Liver (tissue), 9 donors: ENCODE measurements around the gene PHF23. TPM values are rescaled to one million over a fixed set of nuclear protein-coding genes. Genes with fewer than 3 reads are reported as not detected.

Experiments used
- DNase-seq: peaks from one replicate; pipeline ENCODE4 v3.0.0-alpha.2; 2017; ENCODE audit warnings: low spot score
- H3K27ac ChIP-seq, 2 donors: one replicate each; pipeline ENCODE4 v1.7.0; 2013; ENCODE audit warnings: inconsistent platforms in 2 of 2, low read length in 2 of 2, control low read depth in 1 of 2, low read depth in 1 of 2, mild to moderate bottlenecking in 1 of 2
- H3K27me3 ChIP-seq, 4 donors: one replicate each; pipeline versions ENCODE4 v1.6.1 to v1.7.0; 2013; ENCODE audit warnings: low read length in 3 of 4, inconsistent platforms in 1 of 4, mild to moderate bottlenecking in 1 of 4, moderate library complexity in 1 of 4; ENCODE audit not compliant: control insufficient read depth in 4 of 4, insufficient read depth in 4 of 4
- H3K36me3 ChIP-seq, 4 donors: one replicate each; pipeline versions ENCODE4 v1.6.1 to v1.7.0; 2013; ENCODE audit warnings: low read length in 3 of 4, mild to moderate bottlenecking in 3 of 4, low read depth in 1 of 4, moderate library complexity in 1 of 4; ENCODE audit not compliant: control insufficient read depth in 4 of 4, insufficient read depth in 3 of 4
- H3K4me1 ChIP-seq, 4 donors: one replicate each; pipeline versions ENCODE4 v1.6.1 to v1.7.0; 2013; ENCODE audit warnings: low read length in 3 of 4, mild to moderate bottlenecking in 3 of 4, moderate library complexity in 1 of 4; ENCODE audit not compliant: control insufficient read depth in 4 of 4, insufficient read depth in 4 of 4
- H3K4me3 ChIP-seq, 3 donors: one replicate each; pipeline versions ENCODE4 v1.6.1 to v1.7.0; 2013; ENCODE audit warnings: low read length in 3 of 3, control low read depth in 1 of 3, low read depth in 1 of 3, mild to moderate bottlenecking in 1 of 3
- H3K9ac ChIP-seq, 2 donors: one replicate each; pipeline ENCODE4 v1.7.0; 2013; ENCODE audit warnings: low read length in 2 of 2, mild to moderate bottlenecking in 2 of 2, moderate library complexity in 2 of 2, control low read depth in 1 of 2, low read depth in 1 of 2
- H3K9me3 ChIP-seq, 4 donors: one replicate each; pipeline versions ENCODE4 v1.6.1 to v1.7.0; 2013; ENCODE audit warnings: low read length in 3 of 4; ENCODE audit not compliant: control insufficient read depth in 4 of 4
- ATF3 ChIP-seq: IDR thresholded peaks from 2 replicates; pipeline ENCODE4 v1.6.1; 2016; ENCODE audit warnings: antibody characterized with exemption
- CTCF ChIP-seq: fragments of 150-350 bp; IDR thresholded peaks from 2 replicates; pipeline ENCODE4 v1.5.1; 2017; ENCODE audit warnings: improper control_type of control experiment, low read depth, low read length; ENCODE audit not compliant: missing input control
- EGR1 ChIP-seq, 2 donors: IDR thresholded peaks; 2 replicates each; pipeline ENCODE4 v1.6.1; 2016 to 2018; ENCODE audit warnings: antibody characterized with exemption in 2 of 2, low read depth in 2 of 2
- GABPA ChIP-seq, 2 donors: IDR thresholded peaks in 1 of 2; conservative IDR thresholded peaks in 1 of 2; 2 replicates each; pipeline ENCODE4 v1.6.1; 2016; ENCODE audit warnings: antibody characterized with exemption in 2 of 2, mild to moderate bottlenecking in 1 of 2, moderate library complexity in 1 of 2
- HNF4A ChIP-seq, 2 donors: conservative IDR thresholded peaks; 2 replicates each; pipeline ENCODE4 v1.6.1; 2016; ENCODE audit warnings: antibody characterized with exemption in 2 of 2, mild to moderate bottlenecking in 2 of 2
- HNF4G ChIP-seq: IDR thresholded peaks from 2 replicates; pipeline ENCODE4 v1.6.1; 2016; ENCODE audit warnings: antibody characterized with exemption
- JUND ChIP-seq, 2 donors: IDR thresholded peaks; 2 replicates each; pipeline ENCODE4 v1.6.1; 2016; ENCODE audit warnings: antibody characterized with exemption in 2 of 2
- MAX ChIP-seq: IDR thresholded peaks from 2 replicates; pipeline ENCODE4 v1.6.1; 2016; ENCODE audit warnings: antibody characterized with exemption
- NR2F2 ChIP-seq: IDR thresholded peaks from 2 replicates; pipeline ENCODE4 v1.6.1; 2016; ENCODE audit warnings: antibody characterized with exemption
- RAD21 ChIP-seq, 2 donors: IDR thresholded peaks; 2 replicates each; pipeline ENCODE4 v1.6.1; 2016; ENCODE audit warnings: antibody characterized with exemption in 2 of 2, mild to moderate bottlenecking in 2 of 2
- REST ChIP-seq: IDR thresholded peaks from 2 replicates; pipeline ENCODE4 v1.6.1; 2016; ENCODE audit warnings: antibody characterized with exemption, mild to moderate bottlenecking
- RXRA ChIP-seq, 2 donors: IDR thresholded peaks; 2 replicates each; pipeline ENCODE4 v1.6.1; 2017 to 2018; ENCODE audit warnings: antibody characterized with exemption in 2 of 2, mild to moderate bottlenecking in 1 of 2
- TAF1 ChIP-seq: conservative IDR thresholded peaks from 2 replicates; pipeline ENCODE4 v1.6.1; 2016; ENCODE audit warnings: antibody characterized with exemption, mild to moderate bottlenecking
- YY1 ChIP-seq: IDR thresholded peaks from 2 replicates; pipeline ENCODE4 v1.6.1; 2016; ENCODE audit warnings: antibody characterized with exemption, mild to moderate bottlenecking
- ZBTB33 ChIP-seq: IDR thresholded peaks from 2 replicates; pipeline ENCODE4 v1.6.1; 2016; ENCODE audit warnings: antibody characterized with exemption
- WGBS: extraction: QIAGEN DNeasy Blood & Tissue Kit; methylation state at CpG from one replicate; pipeline ENCODE4 v1.1.7; 2013; 5-methylcytosine and 5-hydroxymethylcytosine counted together
- polyA plus RNA-seq, 2 donors: library from polyadenylated mRNA; stranded (reverse) in 1 of 2; unstranded in 1 of 2; fragments of 200-250 nt in 1 of 2; fragments of >200 nt in 1 of 2; fragmentation: Nextera tagmentation in 1 of 2; extraction: Ambion mirVana in 1 of 2; gene quantifications; one replicate each; pipeline versions ENCODE4 v1.2.1 to v1.2.3, GENCODE V29; 2013 to 2015
- total RNA-seq, 2 donors: library from RNA; depleted of rRNA; stranded (reverse); fragments of >200 nt; gene quantifications; one replicate each; pipeline ENCODE4 v1.2.3, GENCODE V29; 2014
- donor health status: healthy.
- donor health status: healthy.
- donor health status: healthy.
- donor health status: healthy.
- donor health status: healthy.

Gene PHF23
- total and polyA plus RNA-seq, 4 donors, result 14.0 to 18.3 (median 15.2) TPM

- 77% methylated on average over 6 of the region's 6 CpGs for WGBS
- peak overlapping the region in 1 of 2 donors; percentile 52 for H3K9ac ChIP-seq
- no peak for DNase-seq
- no peaks in the 10 kb centered on the region for H3K27me3 ChIP-seq
- H3K36me3 ChIP-seq, result peaks cover 0 to 15% (median 7%) of the 10 kb centered on the region in 4 donors
- peak overlapping the region; percentile 15 to 68 (median 63) for H3K4me3 ChIP-seq
- peaks cover 13 to 53% (median 32%) of the 10 kb centered on the region in 4 donors for H3K4me1 ChIP-seq
- peak overlapping the region; percentile 72 to 85 for H3K27ac ChIP-seq
- no peak for TF ChIP-seq TAF1
- TF ChIP-seq EGR1 (IDR thresholded peaks at IDR 0.05; ENCODE audit: low read depth in 2 of 2), result no peak
- TF ChIP-seq ATF3, result no peak
- TF ChIP-seq NR2F2, result no peak
- no peak for TF ChIP-seq JUND (IDR thresholded peaks at IDR 0.05)
- TF ChIP-seq HNF4G, result no peak
- TF ChIP-seq RXRA (IDR thresholded peaks at IDR 0.05), result no peak
- TF ChIP-seq ZBTB33, result no peak
- TF ChIP-seq MAX, result no peak
- TF ChIP-seq REST, result no peak
- TF ChIP-seq YY1, result no peak
- no peak for TF ChIP-seq CTCF
- TF ChIP-seq HNF4A (conservative IDR thresholded peaks at IDR 0.05), result no peak
- TF ChIP-seq GABPA (IDR thresholded peaks at IDR 0.05 in 1 of 2, conservative IDR thresholded peaks at IDR 0.05 in 1 of 2), result no peak
- TF ChIP-seq RAD21 (IDR thresholded peaks at IDR 0.05), result no peak
- no peaks in the 10 kb centered on the region for H3K9me3 ChIP-seq
Measured at GRCh38 chr17:7259555-7259889, 20.3 kb upstream of the PHF23 start.
